SW 1271 (cell line): ENCODE measurements around the gene SHC3.
"Not testable (repeated sequence)": the region's sequence is repeated elsewhere in the genome, so short reads cannot be mapped to it uniquely, and the experiment has no call there.

Experiments used
- DNase-seq, 2 experiments: peaks; one replicate each; lab custom pipeline; 2025; lab: John Stamatoyannopoulos, UW

Gene SHC3, protein sequence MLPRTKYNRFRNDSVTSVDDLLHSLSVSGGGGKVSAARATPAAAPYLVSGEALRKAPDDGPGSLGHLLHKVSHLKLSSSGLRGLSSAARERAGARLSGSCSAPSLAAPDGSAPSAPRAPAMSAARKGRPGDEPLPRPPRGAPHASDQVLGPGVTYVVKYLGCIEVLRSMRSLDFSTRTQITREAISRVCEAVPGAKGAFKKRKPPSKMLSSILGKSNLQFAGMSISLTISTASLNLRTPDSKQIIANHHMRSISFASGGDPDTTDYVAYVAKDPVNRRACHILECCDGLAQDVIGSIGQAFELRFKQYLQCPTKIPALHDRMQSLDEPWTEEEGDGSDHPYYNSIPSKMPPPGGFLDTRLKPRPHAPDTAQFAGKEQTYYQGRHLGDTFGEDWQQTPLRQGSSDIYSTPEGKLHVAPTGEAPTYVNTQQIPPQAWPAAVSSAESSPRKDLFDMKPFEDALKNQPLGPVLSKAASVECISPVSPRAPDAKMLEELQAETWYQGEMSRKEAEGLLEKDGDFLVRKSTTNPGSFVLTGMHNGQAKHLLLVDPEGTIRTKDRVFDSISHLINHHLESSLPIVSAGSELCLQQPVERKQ

DNA sequence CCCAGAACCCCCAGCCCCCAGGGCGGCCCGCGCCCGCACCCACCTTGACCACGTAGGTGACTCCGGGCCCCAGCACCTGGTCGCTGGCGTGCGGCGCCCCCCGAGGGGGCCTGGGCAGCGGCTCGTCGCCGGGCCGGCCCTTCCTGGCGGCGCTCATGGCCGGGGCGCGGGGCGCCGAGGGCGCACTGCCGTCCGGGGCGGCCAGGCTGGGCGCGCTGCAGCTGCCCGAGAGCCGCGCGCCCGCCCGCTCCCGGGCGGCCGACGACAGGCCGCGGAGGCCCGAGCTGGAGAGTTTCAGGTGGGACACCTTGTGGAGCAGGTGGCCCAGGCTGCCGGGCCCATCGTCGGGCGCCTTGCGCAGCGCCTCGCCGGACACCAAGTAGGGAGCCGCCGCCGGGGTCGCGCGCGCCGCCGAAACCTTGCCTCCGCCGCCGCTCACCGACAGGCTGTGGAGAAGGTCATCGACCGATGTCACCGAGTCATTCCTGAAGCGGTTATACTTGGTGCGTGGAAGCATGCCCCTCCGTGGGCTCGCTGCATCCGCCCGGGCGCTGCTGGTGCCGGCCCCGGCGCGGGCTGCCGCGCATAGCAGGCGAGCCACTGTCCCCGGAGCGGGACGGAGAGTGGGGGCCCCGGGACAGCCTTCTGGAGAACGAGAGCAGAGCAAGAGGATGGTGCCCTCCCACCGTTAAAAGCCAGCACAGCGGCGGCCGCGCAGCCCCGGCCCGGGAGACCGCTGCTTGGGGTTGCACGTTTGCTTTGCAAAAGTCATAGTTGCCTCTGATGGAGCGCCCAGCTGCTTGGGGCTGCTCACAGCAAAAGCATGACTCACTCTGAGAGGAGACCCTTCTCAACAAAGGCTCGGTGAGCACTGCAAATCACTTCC lies at the start of gene SHC3:
Gene SHC3, minus strand, starts transcription at position 875 of the 886 bp plus-strand sequence. Its CDS starts 358 bp downstream, at position 517.
- no peak for DNase-seq

DNA sequence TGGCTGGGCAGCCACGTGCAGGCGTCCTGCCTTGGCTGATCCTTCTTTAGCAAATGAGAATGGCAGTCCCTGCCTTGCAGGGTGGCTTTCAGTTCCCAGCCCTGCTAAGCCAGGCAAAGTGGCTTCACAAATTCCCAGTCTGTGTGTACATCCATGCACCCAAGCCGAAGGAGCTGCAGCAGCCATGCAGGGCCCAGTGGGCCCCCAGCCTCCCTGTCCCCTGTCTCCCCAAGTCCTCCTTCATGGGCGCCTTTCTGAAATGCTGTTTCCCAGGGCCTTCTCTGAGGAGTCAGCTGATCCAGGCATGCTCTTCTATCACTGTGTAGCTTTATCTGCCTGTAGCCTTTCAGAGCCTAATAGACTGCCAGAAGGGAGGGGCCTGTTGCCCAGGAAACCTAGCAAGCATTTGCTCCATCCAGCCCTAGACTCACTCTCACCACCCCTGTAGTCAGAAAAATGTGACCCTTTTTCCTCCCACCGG lies 47.4 kb upstream of the SHC3 start:
- no peak for DNase-seq

DNA sequence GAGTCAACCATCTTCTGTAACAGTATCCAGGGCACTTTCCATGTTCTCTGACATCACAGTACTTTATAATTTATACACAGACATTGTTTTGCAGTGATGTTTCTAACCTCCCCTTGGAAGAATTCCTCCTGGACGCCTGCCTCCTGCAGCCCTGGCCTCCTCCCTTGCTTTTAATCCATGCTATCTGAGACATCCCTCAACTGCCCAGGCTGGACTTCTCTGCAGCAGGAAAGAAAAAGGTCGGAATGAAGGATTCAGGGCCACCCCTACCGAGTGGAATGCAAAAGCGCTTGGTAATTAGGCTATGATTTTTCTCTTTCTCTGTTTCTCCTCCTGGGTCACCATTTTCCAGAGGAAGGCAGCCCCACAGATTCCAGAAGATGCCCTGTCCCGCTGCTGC lies 47.0 kb upstream of the SHC3 start:
- DNase-seq: no peak

DNA sequence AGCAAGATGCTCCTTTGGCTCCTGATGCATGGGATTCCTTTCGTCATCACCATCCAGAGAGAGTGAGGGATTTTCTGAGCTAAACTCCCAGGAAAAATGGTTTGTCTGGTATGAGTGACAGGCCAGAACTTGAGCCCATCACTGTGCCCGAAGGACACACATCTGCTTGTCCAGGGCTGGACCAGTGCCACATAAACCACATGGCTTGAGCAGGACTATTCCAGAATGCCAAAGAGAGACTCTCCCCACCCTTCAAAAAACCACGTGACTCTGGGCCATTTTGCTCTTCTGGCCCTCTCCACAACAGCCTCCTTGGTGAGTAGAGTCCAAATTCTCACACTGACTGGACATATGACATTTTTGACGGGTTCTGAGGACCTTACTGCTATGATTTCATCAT lies 46.4 kb upstream of the SHC3 start:
- DNase-seq: no peak

DNA sequence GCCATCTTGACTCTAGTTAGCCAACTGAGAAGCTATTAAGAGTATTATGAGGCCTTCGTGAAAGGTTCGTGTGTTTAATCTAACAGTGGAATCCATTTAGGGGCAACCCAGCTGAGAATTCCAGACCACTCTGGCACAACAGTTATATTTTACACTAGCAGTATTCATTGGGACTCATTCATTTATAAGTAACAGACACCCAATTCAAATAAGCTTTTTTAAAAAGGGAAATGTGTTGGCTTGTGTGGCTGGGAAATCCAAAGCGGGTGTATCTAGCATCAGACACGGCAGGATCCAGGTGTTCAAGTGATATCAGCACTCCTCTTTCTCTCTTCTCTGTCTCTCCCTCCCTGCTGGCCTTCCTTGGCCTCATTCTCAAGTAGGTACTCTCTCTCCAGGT lies 46.0 kb upstream of the SHC3 start:
- no peak for DNase-seq

DNA sequence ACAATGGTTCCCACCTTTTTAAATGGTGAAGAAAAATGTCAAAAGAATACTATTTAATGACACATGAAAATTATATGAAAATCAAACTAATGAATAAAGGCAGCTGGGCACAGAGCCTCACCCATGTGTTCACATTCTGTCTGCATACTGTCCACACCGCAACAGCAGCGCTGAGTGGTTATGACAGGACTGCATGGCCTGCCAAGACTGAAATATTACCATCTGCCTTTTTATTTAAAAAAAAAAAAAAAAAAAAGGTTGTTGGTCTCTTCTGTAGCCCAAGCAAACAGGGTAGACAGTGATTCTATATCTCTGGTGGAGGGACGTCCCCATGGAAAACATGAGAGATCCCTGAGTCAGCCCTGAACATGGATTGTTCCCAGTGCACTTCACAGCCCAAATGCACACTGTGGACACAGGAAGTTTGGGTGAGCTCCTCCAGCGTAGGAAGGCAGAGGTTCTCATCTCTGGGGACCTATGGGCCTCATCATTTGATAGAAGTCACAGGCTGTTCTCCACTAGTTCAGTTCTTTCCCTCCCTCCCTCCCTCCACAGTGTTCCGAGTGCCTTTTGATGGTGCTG lies 44.9 kb upstream of the SHC3 start:
- DNase-seq: no peak

DNA sequence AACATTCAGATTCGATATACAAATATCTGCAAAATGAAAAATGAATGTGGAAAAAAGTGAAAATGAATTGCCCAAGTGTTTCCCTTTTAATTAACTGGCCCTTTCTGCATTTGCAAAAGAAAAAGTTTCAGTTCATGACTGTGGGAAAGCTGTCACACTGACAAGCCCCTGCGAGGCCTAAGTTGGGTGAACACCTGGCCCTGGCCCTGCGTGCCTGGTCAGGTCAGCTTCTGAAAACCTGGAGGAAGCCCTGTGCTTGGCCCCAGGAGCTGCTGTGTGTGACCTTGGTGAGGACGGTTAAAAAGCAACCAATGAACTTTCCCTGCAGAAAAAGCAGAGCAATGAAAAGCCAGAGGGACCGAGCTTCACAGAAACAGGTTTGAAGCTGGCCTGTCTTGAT lies 41.0 kb upstream of the SHC3 start:
- DNase-seq: no peak

DNA sequence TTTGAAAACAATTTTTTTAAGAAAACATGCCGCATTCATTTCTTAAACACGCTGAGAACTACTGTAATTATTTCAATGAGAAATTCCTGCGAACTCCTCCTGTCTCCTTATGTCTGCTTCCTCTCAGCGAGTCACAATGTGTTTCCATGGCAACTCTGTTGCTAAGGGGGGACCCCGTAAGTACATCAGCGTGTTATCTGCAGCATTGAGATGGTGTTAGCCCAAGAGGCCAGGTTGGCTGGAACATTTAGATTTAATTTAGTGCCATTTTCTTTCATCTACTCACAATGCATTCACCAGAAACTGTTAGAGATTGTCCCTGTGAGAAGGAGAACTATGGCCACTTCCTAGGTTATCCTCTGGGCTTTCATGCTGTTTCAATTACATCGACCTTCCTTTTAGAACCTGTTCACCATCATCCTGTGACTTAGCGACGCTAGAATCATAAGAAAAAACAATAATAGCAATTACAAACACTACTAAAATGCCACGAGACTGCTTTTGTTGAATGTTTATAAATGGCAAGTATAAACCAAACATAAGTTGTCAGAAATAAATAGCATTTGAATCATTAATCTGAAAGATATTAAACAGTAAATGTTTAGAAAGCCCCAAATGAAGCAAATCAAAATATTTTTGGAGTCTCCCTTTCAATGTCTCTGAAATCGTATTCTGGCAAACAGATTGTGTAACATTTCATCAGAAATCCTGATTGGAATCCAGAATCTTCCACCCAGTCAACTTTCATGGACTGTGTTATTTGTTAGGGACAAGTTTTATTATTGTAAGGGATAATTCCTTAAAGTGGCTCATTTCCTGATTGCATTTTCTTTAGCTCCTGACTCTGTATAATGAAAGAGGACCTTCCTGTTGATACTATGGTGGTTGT lies 39.7 kb upstream of the SHC3 start:
- no peak for DNase-seq

DNA sequence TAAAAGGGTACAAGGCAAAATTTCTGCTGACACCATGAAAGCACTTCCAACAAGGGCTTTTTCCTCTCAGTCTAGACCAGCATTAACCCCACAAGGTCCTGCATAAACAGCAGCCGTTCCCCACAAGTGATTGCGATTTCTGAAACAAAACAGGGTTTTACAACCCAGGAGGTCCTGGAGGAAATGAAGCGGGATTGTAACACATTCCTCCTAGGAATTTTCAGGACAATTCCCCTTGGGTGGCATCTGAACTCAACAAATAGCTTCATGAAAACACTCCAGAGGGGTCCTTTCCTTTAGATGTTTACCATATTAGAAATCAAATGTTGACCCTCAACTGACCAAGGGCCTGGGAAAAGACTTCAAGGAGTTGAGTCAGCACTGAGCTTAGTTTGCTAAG lies 36.7 kb upstream of the SHC3 start:
- DNase-seq: no peak

DNA sequence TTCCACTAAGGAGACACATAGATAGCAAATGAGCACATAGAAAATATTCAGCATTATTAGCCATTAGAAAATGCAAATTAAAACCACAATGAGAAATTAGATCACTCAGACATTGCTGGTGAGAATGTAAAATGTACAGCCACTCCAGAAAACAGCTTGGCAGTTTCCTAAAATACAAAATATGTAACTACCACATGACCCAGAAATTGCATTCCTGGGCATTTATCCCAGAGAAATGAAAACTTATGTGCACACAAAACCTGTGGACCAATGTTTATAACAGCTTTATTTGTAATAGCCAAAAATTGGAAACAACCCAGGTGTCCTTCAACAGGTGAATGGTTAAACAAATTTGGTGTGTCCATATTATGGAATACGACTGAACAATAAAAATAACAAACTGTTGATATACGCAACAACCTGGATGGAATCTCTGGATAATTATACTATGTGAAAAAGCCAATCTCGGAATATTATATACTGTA lies 34.8 kb upstream of the SHC3 start:
- no peak for DNase-seq

DNA sequence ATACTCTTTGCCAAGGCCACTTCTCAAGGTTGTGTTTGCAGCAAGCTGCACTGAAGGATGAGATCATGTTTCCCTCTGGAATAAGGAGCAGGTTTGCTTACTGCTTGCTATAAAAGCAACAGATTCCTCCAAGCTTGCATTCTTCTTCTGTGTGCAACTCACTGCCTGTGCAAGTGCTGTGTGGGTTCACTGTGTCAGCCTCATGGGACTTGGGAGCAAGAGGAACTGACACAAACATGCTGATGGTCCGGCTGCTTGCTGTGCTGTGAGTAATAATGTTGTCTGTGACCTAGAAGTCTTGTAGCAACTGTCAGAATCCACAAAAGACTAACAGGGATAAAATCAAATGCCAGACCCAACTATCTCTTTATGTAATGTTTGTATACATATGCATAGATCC lies 33.6 kb upstream of the SHC3 start:
- DNase-seq: no peak

DNA sequence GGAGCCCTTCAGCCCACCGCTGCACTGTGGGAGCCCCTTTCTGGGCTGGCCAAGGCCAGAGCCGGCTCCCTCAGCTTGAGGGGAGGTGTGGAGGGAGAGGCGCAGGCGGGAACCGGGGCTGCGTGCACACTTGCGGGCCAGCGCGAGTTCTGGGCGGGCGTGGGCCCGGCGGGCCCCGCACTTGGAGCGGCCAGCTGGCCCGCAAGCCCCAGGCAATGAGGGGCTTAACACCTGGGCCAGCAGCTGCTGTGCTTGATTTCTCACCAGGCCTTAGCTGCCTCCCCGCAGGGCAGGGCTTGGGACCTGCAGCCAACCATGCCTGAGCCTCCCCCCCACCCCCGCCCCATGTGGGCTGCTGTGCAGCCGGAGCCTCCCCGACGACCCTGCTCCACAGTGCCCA lies 30.7 kb upstream of the SHC3 start:
- DNase-seq: not testable (repeated sequence)

DNA sequence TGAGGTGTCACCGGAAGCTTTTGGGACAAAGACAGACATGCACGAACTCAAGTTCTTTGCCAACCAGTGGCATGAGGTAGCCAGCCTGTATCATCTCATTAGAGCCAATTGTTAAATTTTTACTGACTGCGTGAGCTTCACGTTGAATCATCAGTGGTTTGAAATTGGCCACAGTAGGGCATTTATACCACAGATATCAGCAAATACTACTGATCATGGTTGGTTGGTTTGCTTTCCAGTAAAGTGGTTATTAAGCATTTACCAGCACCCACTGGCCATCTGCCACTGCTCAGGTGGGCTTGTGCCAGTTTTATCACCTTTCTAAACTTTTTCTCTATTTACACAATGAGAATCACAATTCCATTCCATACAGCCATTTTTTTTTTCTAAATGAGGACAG lies 28.4 kb upstream of the SHC3 start:
- DNase-seq: no peak

DNA sequence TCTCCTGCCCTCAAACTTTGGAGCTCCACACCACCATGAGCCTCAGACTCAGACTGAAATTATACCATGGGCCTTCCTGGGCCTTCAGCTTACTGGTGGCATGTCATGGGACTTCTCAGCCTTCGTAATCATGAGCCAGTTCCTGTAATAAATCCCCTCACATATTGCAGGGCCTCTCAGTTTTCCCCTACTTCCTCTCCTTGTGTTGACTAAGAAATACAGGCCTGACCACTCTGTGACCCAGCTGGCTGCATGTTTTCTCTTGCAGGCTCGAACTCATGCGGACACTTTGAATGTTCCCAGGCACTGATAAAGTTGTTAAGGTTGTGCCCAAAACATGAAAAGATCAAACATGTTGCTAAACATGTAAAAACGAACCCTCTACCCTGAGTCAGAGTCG lies 26.2 kb upstream of the SHC3 start:
- DNase-seq: no peak

DNA sequence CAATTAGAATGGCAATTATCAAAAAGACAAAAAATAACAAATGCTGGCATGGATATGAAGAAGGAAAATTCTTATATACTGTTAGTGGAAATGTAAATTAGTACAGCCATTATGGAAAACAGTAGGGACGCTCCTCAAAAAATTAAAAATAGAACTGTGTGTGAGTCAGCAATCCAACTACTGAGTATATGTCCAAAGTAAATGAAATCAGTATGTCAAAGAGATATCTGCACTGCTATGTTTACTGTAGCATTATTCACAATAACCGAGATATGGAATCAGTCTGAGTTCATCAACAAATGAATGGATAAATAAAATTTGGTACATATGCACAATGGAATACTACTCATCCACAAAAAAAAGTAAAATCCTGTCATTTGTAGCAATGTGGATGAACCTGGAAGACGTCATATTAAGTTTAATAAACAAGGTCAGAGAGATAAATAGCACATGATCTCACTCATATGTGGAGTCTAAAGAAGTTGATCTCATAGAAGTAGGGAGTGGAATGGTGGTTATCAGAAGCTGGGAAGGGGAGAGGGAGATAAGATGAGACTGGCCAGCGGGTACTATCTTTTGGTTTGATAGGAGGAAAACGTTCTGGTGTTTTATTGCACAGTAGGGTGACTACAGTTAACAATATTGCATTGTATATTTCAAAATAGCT lies 16.6 kb upstream of the SHC3 start:
- no peak for DNase-seq

DNA sequence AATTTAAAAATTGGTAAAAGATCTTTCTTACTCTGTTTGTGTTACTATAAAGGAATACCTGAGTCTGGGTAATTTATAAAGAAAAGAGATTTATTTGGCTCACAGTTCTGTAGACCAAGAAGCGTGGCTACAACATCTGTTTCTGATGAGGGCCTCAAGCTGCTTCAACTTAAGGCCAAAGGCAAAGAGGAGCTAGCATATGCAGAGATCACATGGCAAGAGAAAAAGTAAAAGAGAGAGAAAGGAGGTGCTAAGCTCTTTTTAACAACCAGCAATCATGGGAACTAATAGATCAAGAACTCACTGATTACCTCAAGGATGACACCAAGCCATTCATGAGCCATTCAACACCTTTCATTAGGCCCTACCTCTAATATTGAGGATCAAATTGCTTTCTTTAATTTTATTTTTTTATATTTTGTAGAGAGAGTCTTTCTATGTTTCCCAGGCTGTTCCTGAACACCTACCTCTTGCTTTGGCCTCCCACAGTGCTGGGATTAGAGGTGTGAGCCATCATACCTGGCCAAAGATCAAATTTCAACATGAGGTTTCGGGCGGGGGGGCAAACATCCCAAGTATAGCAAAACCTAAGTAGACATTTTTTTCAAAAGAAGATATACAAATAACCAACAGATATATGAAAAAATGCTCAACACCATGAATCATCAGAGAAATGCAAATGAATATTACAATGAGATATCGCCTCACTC lies 16.0 kb upstream of the SHC3 start:
- DNase-seq: no peak

DNA sequence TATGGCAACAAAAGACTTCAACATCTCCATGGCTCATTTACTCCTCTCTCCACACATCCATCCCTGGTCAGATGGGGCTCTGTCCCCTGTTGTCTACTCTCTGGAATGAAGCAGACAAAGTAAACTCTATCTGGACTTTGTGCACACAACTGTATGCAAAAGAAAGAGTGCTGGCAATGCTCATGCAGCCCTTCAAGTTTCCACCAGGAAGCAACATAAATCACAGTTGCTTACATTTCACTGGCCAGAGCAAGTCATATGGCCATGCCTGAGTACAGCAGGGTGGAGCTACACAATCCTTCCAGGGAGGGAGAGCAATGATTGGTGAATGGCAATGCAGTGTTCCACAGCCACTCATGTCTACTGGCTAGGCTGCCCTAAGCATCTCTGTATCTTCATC lies 12.4 kb upstream of the SHC3 start:
- no peak for DNase-seq

DNA sequence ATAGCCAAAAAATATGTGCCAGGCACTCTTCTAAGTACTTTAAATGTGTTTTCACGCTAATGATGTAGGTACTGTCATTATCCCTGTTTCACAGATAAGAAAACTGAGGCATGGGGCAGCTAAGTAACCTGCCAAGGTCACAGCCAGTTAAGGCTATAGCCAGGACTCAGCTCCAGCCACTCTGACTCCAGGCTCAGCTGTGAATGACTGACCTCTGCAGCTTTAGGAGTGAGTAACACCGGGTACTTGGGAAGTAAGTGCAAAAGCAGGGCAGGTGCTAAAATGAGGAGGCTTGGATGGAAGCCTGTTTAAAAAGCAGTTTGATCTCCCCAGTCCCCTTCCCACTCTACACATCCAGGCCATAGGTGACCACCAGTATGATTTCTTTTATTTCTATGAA lies 10.6 kb upstream of the SHC3 start:
- DNase-seq: no peak

DNA sequence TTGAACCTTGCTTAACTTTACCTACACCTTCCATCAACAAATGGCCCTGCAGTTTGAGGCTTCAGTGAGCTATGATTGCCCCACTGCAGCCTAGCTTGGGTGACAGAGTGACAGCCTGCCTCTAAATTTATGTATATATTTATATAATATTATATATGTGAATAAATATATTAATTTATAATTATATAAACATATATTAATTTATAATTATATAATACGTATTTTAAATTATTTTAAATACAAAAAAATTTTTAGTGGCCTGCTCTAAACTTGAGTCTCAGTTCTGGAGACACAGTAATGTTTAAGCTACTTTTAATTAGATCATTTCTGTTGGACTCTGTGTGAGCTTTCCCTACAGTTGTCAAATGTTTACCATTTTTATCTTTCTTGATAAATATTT lies 9.3 kb upstream of the SHC3 start:
- no peak for DNase-seq

DNA sequence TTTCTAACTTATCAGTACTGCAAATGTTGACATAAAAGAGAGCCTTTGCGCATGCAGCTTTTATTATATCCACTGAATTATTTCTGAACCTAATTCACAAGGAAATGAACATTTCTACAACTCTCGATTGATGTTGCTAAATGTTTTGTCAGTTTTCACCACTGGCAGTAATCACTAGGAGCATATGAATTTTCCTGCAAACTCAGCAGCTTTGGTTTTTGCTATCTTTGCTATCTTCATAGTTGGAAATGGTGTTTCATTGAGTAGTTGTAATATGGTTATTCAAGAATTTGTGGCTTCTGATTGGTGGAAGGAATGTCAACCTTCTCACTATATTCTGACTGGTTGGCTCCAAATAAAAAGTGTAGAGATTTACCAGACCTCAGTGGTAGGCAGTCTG lies 8.9 kb upstream of the SHC3 start:
- no peak for DNase-seq
